ENCODE results near the gene MBOAT1.

GRCh38 chr6:20210158-20210557 is 2.1 kb downstream of the MBOAT1 start:
- TF ChIP-seq GATA2 (IDR thresholded peaks at IDR 0.05; ENCODE audit: low read depth, low read length): no peak
- no peak for TF ChIP-seq GATA3 (IDR thresholded peaks at IDR 0.05; ENCODE audit: low read depth, low read length)

Data from SH-SY5Y (cell line).